GM19238 (cell line): ENCODE results near the gene MEPCE.
"Not testable (repeated sequence)": the region's sequence is repeated elsewhere in the genome, so short reads cannot be mapped to it uniquely, and the experiment has no call there.

Experiments used
- DNase-seq: peaks from one replicate; pipeline ENCODE4 v3.0.0; 2011; ENCODE audit warnings: low spot score; ENCODE audit not compliant: insufficient read length

Gene MEPCE

DNA sequence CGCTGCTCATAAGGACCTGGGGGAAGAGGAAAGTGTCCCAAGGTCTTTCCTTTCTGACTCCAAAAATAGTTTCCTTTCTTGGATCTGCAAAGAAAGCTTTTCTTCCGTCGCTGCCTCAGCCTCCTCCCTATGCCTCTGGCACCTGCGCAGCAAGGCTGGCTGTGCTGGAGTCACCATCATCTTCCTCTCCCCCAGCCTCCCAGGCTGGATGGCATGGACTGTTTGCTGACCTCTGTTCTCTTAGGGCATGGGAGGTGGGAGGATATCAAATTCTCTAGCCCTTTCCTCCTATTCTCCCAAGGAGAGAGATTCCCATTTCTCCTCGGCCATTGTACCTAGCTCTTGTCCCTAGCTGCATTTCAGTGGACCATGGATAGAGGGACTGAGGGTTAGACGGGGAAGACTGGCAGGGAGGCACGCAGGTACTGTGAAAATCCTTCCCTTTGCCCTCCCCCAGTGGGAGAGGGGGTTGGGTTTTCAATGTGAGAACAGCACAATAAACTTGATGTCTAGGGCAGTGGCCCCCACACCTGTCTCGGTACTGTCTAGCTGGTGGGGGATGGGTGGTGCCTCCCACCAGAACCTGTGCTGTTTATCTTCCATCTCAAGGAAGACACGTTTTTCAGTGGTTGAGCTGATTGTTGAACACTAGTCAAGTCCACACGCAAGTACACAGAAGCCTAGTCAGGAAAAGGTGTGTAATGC lies 4.1 kb downstream of the MEPCE start:
- no peak for DNase-seq

DNA sequence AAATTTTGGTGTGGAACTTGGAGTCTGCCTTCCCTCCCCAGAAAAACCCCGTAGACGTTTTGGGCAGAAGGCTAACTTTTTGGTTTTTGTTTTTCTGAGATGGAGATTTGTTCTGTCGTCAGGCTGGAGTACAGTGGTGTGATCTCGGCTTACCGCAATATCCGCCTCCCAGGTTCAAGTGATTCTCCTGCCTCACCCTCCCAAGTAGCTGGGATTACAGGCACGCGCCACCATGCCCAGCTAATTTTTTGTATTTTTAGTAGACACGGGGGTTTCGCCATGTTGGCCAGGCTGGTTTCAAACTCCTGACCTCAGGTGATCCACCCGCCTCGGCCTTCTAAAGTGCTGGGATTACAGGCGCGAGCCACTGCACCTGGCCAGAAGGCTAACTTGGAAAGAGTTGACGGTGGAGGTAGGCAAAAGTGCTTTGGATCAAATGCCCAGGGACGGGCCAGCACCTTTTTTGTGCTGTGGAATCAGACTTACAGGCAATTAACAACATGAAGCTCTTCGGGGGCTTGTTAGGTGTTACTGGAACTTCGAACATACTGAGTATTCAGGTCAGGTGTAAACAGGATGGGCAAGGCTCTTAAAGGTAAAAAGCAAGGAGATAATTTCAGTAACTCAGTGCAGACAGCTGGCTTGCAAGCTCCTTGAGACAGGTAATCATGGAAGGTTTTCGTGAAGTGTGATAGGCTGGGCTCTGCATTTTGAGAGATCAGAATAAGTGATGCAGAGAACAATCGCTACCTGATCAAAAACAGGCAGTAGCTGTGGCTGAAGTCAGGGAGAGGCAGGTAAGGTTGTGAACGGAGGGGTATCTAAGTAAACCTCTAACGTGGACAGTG lies 4.9 kb downstream of the MEPCE start:
- DNase-seq: no peak

DNA sequence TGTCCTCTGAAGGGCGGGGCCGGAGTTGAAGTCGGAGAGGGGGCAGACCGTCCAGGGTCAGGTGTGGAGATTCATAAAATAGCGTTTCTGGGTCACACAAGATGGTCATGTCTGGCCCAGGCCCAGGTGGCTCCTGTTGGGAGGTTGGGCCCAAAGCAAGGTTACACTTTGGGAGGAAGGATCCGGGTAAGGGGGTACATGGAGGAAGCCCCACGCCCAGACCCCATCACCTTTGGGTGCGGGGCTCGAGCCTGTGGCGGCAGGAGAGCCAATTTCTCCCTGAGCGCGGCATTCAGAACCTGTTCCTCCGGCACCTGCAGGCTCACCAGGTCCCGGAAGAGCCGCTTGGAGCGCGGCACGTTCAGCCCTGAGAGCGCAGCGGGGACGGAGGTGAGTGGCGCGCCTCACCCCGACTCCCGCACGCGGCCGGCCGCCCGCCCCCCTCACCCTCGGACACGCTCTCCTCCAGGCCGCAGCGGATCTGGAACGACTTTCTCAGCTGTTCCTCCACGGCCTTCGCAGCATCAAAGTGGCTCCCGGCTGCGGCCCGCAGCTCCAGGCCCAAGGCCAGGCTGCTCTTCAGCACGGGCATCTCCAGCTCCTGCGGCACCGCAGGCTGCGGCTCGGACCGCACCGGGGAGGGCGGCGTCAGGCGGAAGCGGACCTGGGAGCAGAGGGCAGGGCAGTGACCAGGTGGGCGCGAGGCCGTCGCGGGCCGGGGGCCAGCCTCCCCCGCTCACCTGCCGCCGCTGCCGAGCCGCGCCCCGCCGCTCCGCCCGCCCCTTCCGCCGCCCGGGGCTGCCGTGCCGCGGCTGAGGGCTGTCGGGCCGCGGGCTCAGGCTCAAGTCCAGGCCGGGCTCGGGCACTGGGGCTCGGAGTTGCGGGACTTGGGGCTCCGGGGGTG lies 6.0 kb downstream of the MEPCE start:
- DNase-seq: peak; percentile 52

DNA sequence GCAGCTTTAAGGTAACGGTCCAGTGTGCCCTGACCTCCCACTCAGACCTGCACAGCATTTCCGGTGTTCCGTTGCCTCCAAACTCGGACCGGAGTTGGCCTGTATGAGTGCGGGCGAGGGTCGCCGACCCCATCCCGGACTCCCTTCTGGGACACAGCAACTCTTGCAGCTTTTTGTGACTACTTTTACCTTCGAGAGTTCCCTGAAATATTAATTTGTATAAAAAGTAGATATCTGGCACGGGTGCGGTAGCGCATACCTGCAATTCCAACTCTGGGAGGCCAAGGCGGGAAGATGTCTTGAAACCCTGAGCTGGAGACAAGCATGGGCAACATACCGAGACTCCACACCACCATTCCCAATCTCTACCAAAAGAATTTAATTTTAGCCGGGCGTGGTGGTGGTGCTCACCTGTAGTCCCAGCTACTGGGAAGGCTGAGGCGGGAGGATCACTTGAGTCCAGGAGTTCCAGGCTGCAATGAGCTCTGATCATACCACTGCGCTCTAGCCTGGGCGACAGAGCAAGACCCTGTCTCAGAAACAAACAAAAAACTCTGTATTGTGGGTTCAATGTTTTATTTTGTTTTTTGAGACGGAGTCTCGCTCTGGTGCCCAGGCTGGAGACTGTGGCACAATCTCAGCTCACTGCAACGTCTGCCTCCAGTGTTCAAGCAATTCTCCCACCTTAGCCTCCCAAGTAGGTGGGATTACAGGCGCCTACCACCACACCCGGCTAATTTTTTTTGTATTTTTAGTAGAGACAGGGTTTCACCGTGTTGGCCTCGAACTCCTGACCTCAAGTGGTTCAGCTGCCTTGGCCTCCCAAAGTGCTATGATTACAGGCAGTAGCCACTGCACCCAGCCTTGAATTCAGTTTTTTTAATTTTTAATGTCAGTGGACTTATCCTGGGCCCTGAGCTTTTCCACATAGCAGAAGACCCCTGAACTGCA lies 7.8 kb downstream of the MEPCE start:
- no peak for DNase-seq

DNA sequence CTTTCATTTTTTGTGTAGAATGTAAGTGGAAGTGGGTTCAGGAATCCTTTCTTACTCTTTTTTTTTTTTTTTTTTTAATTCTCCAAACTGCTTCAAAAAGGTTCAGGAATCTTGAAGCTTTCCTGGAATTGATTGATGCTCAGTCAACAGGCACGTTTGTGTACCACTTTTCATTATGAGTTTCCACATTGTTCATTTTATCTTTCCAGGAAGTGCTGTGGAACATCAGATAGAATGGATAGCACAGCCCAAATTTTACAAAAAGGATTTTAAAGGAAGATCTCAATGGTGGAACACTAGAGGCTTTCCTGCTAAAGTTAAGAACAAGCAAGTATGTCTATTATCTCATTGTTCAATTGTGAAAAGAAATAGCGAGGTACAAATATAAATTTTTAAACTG lies 8.5 kb downstream of the MEPCE start:
- DNase-seq: no peak

DNA sequence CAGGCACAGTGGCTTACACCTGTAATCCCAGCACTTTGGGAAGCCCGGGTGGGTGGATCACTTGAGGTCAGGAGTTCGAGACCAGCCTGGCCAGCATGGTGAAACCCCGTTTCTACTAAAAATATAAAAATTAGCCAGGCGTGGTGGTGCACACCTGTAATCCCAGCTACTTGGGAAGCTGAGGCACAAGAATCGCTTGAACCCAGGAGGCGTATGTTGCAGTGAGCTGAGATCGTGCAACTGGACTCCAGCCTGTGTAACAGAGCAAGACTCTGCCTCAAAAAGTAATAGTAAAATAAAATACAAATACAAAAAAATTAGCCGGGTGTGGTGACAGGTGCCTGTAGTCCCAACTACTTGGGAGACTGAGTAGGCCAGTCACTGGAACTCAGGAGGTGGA lies 9.1 kb downstream of the MEPCE start:
- DNase-seq: not testable (repeated sequence)

DNA sequence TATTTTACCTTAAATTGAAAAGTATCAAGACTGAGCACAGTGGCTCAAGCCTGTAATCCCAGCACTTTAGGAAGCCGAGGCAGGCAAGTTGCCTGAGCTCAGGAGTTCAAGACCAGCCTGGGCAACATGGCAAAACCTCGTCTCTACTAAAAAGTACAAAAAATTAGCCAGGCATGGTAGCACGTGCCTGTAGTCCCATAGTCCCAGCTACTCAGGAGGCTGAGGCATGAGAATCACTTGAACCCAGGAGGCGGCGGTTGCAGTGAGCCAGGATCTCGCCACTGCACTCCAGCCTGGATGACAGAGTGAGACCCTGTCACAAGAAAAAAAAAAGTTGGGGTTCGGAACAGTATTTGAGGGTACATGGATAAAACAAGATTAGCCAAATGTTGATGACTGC lies 9.6 kb downstream of the MEPCE start:
- not testable (repeated sequence) for DNase-seq

DNA sequence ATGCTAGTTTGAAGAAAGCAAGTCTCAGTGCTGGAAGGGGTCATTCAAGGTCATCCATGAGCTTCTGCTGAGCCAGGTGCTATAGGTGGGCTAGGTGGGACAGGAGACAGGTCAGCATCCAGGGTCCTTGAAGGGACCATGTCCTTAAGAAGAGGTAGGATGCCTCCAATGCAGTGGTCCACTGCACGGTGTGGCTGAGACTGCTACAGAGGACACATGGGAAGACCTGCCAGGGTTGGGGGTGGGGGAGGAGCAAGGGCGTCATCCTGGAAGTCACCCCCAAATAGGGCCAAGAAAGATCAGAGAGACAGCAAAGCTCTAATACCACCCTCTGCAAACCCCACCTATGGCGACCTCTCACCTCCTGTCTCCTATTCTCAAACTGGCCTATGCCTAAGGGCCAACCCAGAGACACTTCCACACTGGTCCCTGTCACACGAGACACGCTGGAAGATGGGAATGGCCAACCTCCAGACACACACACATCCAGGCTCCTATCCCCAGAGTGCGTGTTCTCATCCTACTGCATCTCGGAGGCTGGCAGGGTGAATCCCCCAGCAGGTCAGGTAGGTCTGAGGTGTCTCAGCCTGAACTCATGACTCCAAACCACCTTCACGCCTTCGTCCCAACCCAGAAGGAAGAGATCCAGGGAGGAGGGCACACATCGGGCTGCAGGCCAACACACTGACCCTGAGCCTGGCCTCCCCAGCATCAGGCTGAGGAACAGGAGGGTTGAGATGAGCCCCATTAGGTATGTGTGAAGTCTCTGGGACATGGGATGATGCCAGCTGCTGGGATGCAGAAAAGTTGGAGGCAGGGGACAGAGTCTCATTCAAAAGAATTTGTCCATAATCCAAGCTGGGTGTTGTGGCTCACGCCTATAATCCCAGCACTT lies 12.3 kb downstream of the MEPCE start:
- DNase-seq: no peak

DNA sequence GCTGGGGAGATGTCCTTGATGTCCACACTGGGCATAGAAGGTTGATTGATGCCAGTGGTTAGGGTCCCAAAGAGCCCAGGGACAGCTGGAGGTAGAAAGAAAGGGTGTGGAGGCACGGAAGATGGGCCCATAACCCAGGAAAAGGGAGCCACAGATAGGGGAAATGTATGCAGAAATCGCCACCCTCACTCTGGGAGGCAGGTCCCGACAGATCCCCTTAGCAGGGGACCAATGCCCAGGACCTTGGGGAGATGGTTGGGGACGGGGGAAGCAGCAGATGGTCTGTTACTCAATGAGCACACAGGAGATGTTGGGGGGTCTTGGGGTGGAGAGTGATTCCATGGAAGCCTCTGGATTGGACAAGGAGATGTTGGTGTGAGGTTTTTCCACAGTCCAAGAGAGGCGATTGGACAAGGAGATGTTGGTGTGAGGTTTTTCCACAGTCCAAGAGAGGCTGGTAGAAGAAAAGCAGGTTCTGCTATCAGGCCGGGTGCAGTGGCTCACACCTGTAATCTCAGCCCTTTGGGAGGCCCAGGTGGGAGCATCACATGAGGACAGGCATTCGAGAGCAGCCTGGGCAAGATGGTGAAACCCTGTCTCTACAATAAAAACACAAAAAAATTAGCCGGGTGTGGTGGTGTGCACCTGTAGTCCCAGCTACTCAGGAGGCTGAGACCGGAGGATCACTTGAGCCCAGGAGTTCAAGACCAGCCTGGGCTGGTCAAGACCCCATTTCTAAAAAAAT lies 13.6 kb downstream of the MEPCE start:
- DNase-seq: no peak

DNA sequence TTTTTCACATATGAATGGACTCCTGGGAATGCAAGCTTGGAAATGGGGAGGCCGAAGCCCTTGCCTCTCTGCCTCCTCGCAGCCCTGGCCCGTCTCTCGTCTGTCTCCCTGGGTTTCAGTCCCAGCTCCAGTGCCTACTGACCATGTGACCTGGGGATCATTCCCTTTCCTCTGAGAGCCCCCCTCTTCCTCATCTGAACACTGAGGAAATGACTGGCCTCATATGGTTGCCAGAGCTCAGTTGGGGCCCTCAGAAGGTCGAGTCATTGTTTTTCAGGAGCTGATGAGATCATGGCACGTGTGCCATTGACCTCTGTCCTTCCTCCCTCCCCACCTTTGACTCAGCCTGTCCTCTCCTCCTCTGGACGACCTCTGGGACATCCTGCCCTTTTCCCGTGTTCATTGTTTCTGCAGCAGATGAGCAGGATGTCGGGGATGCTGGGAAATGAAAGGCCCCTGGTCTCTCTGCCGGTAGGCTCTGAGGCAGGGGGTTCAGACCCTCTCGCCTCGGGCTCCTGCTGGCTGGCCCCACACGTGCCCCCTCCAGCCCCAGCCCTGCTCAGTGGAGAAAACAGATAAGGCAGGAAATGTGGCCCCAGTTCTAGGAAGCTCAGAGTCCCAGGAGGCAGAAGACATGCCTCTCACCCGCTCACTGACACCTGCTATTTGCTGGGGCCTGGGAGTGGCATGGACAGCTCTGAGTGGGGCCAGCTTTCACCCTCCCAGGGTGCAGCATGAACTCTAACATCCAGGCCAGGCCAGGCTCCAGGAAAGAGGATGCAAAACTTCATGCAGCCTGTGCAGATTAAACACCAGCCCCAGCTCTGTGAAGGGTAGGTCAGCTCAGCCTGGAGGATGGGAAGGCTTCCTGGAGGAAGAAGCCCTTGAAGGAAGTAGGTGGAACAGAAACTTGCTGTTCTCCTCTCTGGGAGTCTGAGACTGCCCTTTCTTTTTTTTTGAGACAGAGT lies 15.0 kb downstream of the MEPCE start:
- DNase-seq: no peak

DNA sequence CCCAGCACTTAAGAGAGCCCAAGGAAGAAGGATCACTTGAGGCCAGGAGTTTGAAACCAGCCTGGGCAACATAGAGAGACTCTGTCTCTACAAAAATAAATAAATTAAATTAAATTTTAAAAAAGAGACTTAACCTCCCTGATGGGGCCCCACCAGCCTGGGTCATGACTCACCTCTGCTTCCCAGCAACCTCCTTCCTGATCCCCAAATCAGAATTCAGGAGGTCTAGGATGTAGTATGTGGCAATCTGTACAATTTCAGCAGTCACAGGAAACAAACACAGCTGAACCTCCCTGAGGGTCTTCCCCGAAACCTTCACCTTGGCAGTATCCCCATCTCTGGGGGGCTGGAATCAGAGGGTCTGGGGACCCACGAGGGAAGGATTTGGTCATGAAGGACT lies 16.4 kb downstream of the MEPCE start:
- DNase-seq: no peak

DNA sequence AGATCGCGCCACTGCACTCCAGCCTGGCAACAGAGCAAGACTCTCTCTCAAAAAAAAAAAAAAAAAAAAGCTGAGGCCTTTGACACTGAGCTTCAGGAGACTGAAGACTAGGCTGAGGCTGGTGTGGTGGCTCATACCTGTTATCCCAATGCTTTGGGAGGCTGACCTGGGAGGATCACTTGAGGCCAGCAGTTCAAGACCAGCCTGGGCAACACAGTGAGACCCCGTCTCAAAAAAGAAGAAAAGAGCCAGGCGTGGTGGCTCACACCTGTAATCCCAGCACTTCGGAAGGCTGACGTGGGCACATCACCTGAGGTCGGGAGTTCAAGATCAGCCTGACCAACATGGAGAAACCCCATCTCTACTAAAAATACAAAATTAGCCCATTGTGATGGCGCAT lies 17.7 kb downstream of the MEPCE start:
- DNase-seq: not testable (repeated sequence)

DNA sequence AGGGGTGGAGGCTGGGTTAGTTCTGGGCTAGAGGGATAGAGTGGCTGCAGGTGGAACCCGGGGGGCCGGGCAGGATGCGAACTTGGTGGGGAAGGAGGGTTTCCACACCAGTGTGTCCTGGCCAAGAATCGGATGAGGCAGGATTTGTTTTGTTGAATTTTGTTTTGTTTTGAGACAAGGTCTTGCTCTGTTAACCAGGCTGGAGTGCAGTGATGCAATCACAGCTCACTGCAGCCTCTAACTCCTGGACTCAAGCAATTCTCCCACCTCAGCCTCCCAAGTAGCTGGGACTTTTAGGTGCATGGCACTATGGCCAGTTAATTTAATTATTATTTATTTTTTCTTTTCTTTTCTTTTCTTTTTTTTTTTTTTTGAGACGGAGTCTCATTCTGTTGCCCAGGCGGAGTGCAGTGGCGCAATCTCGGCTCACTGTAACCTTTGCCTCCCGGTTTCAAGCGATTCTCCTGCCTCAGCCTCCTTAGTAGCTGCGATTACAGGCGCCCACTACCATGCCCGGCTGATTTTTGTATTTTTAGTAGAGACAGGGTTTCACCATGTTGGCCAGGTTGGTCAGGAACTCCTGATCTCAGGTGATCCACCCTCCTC lies 19.7 kb downstream of the MEPCE start:
- no peak for DNase-seq

DNA sequence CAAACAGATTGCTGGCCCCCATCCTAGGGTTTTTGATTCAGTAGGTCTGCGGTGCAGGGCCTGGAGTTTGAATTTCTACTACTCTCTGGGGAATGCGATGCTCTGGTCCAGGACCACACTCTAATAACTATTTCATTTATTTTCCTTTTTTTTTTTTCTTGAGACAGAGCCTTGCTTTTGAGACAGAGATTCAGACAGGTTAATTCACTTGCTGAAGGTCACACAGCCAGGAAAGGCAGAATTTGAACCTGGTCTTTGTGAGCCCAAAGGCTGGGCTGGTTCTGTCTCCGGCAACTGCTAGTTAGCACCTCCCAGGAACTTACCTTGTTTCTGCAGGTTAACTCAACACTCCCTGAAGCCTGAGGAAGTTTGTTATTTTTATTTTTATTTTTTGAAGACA lies 22.9 kb downstream of the MEPCE start:
- no peak for DNase-seq

DNA sequence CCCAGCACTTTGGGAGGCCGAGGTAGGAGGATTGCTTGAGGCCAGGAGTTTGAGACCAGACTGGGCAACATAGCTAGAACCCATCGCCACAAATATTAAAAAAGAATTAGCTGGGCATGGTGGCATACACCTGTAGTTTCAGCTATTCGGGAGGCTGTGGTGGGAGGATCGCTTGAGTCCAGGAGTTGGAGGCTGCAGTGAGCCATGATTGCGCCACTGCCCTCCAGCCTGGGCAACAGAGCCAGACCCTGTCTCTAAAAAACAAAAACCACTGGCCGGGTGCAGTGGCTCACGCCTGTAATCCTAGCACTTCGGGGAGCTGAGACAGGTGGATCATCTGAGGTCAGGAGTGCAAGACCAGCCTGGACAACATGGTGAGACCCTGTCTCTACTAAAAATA lies 24.2 kb downstream of the MEPCE start:
- DNase-seq: not testable (repeated sequence)

DNA sequence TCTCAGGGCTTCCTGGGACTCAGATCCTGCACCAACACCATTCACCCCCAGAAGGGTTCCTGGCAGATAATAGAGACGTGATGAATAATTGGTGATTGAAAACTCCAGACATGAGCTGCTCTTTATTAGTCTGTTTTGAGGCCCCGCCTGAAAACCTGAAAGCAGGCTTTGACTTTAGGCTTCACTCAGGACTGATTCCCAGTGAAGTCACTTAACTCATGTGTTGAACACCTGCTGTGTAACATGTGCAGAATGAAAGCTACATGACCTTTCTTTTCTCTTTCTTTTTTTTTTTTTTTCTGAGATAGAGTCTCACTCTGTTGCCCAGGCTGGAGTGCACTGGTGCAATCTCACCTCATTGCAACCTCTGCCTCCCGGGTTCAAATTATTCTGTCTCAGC lies 25.6 kb downstream of the MEPCE start:
- DNase-seq: no peak

DNA sequence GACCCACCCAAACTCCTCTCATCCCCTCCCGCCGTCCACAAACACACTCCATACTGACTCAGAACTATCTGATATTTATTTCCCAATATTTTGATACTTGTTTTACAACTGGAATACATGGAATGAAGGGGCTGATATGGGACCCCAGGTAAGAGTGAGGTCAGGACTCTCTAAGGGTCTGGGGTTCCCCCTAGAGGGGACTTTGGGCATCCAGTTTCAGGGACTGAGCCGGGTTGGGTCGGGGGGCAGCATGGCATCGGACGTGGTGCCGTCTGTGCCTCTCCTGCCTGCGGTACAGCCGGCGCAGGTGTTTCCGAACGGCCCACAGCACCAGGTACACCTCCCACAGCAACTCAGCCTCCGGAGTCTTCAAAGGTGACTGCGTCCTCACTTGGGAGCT lies 26.9 kb downstream of the MEPCE start:
- no peak for DNase-seq
